Left hindlimb (tissue), 1 donor: ENCODE results near the gene ARHGAP6.
A peak's percentile ranks its signal among the peaks of the same experiment; 100 is the strongest.

Experiments used
- DNase-seq: peaks from one replicate; pipeline ENCODE4 v3.0.0-alpha.2; 2018

The ARHGAP6 gene

DNA sequence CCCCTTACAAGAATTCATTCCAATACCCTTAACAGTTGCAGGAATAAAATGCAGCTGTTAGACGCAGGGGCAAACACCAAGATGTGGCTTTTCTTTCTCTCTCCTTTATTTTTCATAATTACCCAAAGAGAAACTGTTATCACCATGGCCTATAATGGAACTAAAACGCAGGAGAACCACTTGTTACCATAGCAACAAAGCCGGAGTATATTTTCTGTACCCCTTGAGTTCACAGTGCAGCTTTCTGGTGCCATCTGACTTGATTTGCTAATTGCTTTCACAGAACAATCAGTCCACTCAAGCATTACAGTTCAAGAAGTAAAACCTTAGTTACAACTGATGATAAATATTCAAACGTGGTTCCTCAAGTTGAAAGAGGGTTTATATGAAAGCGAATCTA lies 214.6 kb downstream of the ARHGAP6 start:
- DNase-seq = no peak

DNA sequence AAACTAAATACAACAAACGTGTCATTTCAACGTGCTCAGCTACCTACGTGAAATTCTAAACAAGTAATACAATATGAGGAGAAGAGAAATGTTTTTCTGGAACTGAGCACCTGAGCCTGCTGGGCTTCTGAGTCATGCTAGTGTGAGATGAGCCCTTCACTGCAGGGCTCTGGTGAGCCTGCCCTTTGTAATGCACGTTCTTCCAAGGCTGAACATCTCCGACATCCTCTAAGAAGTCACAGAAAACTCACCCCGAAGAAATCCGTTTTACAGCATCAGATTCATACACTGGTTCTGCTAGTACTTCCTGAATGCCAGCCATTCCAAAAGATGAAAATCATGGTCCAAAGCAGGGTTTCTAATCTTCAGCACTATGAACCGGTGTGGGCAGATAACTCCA lies 215.4 kb downstream of the ARHGAP6 start:
- no peak for DNase-seq

DNA sequence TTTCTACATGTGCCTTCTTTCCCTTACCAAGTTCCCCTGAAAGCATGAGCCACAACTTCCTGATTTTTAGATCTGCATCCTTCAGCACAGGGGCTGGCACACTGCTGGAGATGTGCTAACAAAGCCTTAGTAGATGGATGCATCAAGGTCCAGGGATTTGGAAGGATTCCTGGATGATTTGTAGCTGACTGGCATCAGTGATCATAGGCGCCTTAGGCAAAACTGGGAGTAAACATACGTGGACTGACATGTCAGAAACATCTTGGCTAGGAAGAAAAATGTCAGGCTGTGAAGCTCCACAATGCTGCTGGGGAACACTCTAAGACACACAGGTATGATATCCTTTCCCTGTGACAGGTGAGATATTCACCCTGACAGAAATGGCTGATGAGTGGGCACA lies 216.1 kb downstream of the ARHGAP6 start:
- DNase-seq = no peak

DNA sequence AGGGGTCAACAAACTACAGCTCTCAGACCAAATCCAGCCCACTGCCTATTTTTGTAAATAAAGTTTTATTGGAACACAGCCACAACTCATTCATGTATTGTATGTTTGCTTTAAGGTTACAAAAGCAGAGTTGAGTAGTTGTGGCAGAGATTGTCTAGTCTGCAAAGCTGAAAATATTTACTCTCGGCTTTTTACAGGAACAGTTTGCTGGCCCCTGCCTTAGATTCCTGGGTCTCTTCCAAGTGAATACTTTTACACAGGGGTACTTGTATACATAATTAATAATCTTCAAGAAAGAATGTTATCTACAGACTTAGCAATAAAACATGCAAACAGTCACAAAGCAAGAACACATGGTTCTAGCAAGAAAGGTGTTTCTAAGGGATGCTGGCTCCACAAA lies 218.3 kb downstream of the ARHGAP6 start:
- DNase-seq = no peak

DNA sequence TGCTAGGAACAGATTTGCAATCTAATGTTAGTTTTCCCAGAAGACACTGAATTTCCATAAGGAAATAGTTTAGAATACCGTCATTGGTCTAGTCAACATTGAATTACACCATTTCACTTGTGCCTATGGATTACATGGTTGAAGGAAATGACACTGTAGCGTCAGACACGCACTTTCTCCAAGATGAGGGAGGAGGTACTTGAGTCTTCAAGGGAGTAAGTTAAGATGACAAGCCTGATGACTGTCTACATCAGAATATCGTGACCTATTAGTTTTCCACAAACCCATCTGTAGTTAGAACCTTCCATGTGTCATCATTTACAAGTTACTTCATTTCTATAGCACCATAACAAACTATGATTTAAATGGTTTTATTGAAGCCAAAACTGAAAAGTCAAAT lies 218.8 kb downstream of the ARHGAP6 start:
- no peak for DNase-seq

DNA sequence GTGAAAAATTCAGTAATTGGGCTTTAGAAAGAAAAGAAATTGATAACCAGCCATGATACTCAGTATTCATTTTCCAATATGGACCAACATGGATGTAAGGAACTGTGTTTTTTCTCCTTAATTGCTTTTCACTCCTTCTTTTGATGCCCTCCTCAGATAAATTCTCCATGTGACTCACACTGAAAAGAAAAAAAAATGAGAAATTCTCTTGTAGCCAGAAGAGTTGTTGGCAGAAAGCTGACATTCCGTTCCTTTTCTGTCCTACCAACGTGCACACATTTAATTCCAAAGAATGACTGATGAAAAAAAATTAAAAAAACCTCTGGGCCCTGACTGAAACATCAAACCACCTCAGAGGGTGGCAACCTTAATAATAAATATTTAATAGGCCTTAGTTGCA lies 219.4 kb downstream of the ARHGAP6 start:
- DNase-seq = no peak

DNA sequence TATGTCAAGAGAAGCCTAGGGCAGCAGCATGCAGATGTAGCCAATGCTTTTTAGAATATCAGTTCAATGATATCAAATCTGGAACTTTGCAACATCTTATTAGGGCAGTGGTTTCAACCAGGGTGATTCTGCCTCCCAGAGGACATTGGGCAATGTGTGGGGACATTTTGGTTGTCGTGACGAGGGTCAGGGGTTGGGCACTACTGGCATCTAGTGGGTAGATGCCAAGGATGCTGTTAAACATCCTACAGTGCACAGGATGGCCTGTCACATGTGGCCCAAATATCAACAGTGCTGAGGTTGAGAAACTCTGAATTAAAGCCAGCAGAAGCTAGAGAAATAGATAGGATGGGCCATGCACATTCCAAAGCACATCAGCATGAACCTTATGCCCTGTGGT lies 220.2 kb downstream of the ARHGAP6 start:
- no peak for DNase-seq

DNA sequence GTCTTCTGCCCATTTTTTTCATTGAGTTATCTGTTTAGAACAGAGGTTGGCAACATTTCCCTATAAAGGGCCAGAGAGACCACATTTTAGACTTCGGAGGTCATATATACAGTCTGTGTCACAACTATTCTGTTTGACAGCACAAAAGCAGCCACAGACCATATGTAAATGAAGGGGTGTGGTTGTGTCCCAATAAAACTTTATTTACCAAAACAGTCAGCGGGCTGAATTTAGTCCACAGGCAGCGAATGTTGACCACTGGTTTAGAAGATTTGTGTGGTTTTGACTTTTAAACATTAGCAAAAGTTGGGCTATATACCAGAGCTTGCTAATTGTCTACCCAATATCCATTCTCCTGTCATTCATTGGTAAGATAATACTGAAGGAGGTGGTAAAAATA lies 221.7 kb downstream of the ARHGAP6 start:
- DNase-seq = no peak

DNA sequence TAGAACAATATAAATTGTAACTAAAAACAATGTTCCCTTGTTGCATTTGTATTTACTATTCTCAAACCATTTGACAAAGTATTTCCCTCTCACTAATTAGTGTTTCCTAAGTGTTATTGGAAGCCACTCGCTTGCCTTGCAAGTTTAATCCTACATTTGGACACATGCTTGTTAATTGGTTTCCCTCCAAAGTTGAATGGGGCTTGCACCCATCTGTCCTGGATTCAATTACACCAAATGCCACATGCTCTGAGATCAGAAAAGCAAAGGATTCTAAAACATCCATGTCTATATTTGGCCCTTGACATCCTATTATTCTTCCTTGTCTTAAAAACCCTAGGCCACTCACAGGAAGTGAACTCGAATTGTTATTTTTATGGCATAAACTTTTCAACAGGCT lies 225.9 kb downstream of the ARHGAP6 start:
- no peak for DNase-seq

DNA sequence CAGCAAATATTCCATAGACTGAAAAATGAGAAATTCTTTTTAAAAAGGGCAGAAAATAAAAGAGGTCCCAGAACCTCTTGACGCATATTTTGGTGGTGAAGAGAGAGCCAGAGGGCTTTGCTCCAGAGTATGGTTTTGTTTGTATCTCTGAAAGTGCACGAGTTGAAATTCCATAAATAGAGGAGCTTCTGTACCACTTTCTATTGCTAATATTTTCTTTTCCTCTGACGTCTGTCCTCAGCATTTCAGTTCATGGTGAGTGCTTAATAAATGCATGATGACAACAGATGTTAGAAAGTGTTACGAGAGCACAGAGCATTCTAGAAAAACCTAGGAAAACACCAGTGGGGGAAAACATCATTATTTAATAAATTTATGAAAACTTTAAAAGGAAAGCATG lies 227.0 kb downstream of the ARHGAP6 start:
- DNase-seq = no peak

DNA sequence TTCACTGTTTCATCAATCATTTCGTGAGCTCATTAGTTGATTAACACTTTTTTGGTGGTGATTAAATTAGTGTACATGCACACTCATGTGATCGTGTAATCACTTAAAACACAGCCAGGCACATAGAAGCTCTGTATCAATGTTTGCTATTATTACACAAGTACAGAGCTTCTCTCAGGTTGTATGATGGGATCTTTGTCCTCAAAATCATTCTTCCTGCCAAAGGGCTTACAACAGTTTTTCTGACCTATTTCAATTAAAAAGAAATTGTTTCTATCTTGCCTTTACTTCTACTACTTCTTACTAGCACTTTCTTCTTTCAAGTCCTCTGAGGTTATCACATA lies 227.4 kb downstream of the ARHGAP6 start:
- DNase-seq = no peak

DNA sequence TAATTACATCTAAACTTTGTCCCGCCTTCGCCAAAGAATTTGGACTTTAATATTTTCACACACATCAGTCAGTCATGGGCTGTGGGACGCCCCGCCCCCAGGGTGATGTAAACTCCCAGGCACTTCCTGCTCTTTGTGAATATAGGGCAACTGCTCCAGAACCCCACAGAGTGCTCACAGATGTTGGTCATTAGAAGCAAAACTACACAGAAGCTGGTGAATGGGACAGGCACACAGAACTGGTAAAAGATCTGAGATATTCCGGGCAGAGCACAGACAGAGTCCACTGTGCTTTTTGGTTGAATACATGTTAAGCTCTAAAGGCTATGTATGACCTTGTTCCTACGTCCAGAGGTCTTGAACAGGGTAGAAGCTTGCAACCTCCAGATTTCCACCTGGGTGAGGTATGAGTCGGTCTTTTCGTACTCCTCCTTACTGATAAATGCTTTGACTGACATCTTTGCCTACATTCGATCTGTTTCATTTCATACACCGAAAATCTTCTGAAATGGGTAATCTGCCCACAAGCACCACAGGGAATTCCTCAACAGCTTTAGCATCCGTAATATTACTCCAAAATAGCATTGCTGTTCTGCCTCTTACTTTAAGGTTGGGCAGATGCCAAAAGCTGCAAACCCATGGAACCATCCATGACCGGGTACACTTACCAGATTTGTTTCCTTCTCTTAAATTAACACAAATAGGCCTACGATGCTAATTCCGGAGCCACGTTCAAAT lies 227.9 kb downstream of the ARHGAP6 start:
- DNase-seq = peak; percentile 57

DNA sequence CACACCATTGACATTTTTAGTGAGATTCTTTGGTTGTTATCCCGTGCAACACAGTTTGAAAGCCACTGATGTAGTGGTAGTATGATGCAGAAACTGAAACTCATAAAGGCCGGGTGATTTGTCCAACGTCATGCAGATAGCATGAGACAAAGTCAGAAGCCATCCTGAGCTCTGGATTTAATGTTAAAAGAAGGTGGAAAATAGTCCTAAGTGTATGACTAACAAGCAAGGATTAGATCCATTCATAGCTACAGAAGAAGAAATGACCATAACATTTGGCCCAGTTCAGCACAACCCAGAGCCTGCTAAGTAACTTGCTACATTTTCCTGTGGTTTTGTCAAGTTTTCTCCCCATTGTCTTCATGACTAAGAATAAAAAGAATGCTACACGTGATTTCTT lies 230.2 kb downstream of the ARHGAP6 start:
- DNase-seq = no peak

DNA sequence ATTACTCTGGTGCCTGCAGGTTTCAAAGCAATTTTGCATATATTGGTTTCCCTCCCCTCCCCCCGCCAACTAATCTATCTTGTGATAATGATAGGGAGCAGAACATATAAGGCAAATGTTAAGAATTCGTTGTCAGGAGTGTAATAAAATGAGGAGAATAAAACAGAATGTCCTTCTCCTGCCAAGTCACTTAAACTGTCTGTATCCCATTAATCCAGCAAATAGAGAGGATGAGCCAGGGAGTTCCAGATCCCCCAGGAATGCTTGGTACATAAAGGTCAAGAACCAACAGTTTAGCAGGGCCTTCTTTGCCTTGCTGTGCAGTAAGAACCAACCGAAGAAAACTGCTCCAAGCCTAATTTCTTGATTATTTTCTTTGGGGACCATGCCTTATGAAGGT lies 231.1 kb downstream of the ARHGAP6 start:
- DNase-seq = no peak

DNA sequence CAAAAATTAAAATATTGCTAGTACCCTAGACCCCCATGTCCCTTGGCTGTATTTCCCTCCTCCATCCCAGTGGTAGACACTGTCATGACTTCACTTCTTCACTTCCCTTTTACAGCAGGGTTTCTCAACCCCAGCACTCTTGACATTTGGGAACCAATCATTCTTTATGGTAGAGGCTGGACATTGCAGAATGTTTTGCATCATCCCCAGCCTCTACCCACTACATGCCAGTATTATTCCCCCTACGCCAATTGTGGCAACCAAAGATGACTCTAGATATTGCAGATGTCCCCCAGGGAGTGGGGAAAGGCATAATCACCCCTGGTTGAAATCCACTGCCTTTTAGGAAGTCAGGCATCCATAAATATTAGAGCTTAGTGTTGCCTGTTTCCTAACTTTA lies 233.9 kb downstream of the ARHGAP6 start:
- DNase-seq = no peak

DNA sequence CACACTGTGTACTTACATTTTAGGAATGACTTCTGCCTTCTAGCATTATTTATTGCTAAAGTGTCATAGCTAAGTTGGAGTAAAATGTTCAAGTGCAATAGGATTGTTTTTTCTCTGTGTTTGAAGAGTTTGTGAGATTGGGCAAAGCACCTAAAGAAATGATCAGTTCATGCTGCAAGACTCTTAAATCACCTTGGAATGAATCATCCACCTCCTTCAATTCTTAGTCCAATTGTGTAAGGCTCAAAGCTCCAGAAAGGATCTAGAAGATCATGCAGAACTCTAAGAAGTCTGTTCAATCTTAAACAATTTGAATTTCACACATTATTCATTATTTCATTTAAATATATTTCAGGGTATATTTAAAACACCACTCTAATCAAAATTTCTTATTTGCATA lies 235.4 kb downstream of the ARHGAP6 start:
- no peak for DNase-seq

DNA sequence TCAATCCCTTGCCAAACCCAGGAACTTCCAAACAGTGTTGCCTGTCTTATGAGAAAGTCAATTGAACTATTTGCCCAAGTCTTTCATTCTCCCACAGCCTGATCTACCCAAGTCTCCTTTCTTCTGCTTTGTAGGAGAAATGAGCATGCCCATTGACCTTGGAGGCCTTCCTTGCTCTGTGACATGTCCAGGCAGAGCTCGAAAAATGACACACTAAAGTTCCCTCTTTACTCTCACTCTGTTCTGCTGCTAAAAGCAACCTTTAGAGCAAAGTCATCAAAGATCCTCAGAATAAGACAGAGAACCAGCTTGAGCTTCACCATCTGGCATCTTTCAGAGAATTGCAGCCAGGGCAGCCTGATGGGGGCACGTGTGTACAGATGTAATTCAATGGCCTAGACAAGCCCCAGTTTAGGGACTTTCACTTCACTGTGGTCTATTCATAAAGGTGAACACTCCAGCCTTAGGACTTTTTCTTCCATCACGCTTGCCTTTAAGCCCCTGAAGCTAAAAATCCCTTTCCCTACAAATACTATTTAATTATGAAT lies 236.1 kb downstream of the ARHGAP6 start:
- no peak for DNase-seq

DNA sequence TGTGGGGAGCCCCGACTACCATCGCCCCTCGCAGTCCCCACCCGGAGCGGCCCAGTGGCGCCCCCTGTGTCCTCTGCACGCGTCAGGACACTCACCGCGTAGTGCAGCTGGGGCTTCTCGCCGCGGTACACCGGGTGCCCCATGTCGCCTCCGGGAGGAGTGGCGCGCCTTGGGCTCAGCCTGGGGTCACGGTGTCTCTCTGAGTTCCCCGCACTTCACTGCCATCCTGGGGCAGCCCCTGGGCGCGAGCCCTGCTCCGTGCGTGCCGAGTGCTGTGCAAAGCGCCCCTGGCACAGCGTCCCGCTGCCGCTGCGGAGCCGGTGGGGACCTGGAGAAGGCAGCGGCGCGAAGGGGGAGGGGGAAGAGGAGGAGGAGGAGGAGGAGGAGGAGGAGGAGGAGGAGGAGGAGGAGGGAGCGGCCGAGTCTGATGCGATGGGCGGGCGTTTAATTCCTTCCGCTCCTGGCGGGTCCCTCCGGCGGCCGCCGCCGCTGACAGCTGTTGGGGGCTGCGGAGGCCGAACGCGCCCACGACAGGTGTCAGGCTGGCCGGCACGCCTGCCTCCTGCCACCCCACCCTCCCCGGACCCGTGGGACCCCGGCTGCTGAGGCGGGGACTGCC lies 238.2 kb downstream of the ARHGAP6 start:
- DNase-seq = peak; percentile 56

DNA sequence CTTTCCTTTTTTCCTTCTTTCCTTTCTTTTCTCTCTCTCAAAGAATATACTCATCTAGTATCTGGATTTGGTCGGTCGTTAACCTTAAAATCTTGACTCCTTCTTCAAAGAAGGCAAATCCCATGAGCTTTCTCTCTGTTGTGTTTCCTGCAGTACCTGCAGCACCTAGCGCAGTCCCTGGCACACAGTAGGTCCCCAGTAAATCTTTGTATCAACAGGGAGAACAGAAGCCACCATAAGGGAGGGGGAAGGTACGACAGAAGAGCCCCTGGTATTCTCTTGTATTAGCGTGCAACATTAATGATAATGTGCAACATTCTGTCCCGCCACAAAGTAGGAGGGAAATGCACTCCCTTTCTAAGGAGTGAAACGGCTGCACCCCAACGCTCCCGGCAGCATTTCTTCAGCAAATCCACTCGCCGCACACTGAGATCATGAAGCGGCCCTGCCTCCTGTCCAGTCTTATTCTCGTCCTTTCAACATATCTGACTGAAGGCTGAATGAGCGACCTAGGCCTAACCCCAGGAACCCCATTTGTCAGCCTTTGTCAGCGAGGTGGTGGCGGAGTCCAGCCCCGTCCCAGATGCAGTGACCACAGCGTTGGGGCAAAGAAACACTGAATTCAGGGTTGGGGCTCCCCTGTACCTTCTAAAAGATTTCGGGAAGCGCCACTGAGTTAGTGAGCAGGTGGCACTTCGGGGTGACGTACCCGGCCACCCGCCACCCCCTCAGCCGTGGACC lies 238.8 kb downstream of the ARHGAP6 start:
- DNase-seq = peak; percentile 44

DNA sequence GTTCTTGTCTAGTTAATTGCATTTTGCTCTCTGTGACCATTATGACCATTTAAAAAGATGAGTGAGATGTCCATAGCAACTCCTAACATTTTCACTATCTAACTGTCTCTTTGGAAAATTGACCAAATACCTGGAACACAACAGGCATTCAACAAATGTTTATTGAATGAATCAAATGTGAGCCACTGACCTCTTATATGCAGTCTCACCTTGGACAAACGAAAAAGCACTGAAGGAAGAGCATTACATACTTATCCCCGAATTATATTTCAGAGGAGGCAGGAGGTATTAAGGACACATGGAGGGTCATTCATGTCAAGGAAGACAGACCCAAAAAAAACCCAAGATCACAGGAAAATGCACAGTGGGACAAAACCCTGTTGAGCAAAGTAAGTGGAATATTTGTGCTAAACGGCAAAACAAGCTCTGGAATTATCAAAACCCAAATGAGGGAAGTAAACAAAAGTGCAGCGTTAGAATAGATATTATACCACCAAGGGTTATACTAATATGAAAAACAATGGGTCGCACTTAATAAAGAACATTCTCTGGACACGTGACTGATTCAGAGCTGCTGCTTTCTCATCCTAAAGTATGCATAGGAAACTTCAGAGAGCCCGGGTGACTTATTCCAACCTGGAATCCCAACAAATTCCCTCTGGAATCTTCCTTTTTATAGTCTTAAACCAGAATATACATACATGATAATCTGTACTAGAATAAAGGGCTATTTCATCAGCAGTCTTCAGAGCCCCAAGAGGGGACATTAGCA lies 240.6 kb downstream of the ARHGAP6 start:
- DNase-seq = no peak

DNA sequence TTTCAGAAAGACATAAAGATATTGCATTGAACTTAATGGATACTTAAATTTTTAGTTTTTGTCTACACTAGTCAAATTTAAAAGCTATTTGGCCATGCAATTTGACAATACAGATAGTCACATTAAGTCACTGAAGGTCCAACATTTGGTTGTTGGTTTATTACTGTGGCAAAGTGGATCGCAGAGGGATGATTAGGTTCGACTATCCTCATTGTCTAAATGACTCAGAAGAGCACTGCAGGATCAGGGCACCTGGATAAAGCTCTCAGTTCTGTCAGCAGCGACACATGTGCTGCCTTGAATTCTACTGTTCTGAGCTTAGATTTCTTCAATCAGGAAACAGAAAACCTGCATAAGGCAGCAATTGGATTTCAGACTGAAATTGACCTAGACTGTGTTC lies 241.8 kb downstream of the ARHGAP6 start:
- DNase-seq = no peak

DNA sequence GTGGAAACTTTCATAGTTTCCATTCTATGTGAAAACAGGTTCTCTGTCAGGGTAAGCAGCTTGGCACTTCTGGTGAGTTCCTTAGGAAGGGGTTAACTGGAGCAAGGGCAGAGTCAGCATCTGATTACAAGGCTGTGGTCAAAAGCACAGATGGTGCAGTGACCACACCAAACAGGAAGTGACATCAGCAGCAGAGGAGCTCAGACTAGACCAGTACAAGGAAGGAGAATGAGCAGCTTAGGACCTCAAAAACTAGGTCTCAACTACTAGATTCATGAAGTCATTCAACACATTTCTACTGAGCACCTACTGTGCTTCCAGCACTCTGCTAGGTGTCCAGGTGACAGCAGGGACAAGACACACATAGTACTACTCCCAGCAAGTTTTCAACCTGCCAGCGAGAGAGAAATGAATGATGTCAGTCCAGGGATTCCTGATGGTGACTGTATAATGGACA lies 242.3 kb downstream of the ARHGAP6 start:
- DNase-seq = no peak

DNA sequence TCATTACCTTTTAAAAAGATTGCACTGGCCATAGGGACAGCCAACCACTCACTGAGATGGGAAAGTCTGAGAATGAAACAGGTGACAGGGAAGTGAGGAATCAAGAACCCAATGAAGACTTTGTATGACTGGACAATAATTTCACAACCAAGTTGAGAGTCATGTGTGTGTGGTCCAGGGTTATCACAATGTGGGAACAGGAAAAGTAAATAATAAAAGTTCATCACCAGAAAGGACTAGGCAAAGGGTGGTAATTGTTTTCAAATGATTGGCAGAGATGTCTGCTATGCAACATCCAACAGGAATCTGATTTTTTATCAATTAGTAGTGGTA lies 243.2 kb downstream of the ARHGAP6 start:
- DNase-seq = no peak
